Prostate gland (tissue), 2 donors: ENCODE measurements around the gene FTSJ3. TPM values are rescaled to one million over a fixed set of nuclear protein-coding genes. Genes with fewer than 3 reads are reported as not detected.
"Not testable (repeated sequence)": the region's sequence is repeated elsewhere in the genome, so short reads cannot be mapped to it uniquely, and the experiment has no call there.

Source experiments
- DNase-seq: peaks from one replicate; pipeline ENCODE4 v3.0.0-alpha.2; 2019; ENCODE audit warnings: low spot score
- H3K27ac ChIP-seq, 2 donors: fragments of 200-600 bp; sonication (generic); 2 replicates each; pipeline ENCODE4 v1.5.1; 2017 to 2019
- H3K27me3 ChIP-seq: fragments of 200-600 bp; sonication (generic); replicated peaks from 2 replicates; pipeline ENCODE4 v1.5.1; 2019; ENCODE audit not compliant: insufficient read depth
- H3K36me3 ChIP-seq, 2 donors: fragments of 200-600 bp; sonication (generic); 1 replicate in 1 of 2; 2 replicates in 1 of 2; pipeline versions ENCODE4 v1.5.1 to v1.8.1; 2017 to 2019
- H3K4me1 ChIP-seq: fragments of 200-600 bp; sonication (generic); replicated peaks from 2 replicates; pipeline ENCODE4 v1.5.1; 2019
- H3K4me3 ChIP-seq, 2 donors: fragments of 200-600 bp; sonication (generic); 2 replicates each; pipeline ENCODE4 v1.5.1; 2017 to 2019
- H3K9me3 ChIP-seq: fragments of 200-600 bp; sonication (generic); 2 replicates; pipeline ENCODE4 v1.5.1; 2017
- POLR2A ChIP-seq: fragments of 450-650 bp; IDR thresholded peaks from one replicate; pipeline ENCODE4 v1.6.1; 2016; ENCODE audit warnings: antibody characterized with exemption, mild to moderate bottlenecking
- POLR2AphosphoS5 ChIP-seq: sonication (generic); formaldehyde crosslinking; IDR thresholded peaks from one replicate; pipeline ENCODE4 v1.6.1; 2017; ENCODE audit warnings: antibody characterized with exemption
- WGBS: methylation state at CpG from one replicate; pipeline ENCODE4 v1.1.5; 2018; 5-methylcytosine and 5-hydroxymethylcytosine counted together
- intact Hi-C: fragments of 100-400 bp; cut with DNase I; formaldehyde crosslinking; loops from one replicate; pipeline ENCODE4 v1.14.2; 2022
- total RNA-seq, 2 donors: library from RNA; depleted of rRNA; stranded (reverse); fragments of >200 nt; gene quantifications; one replicate each; pipeline ENCODE4 v1.1.0, GENCODE V29; 2016
- TF ChIP-seq, protein P1 (sequence below), 4 experiments: fragments of 200-600 bp in 2 of 4; fragments of 450-650 bp in 2 of 4; sonication (generic) in 2 of 4; IDR thresholded peaks; 1 replicate in 3 of 4; 2 replicates in 1 of 4; pipeline ENCODE4 v1.5.1; 2016 to 2019; ENCODE audit warnings: antibody characterized with exemption in 4 of 4, mild to moderate bottlenecking in 2 of 4, moderate library complexity in 2 of 4

Gene FTSJ3
- total RNA-seq, 2 donors from 2014 or later: 29.4 to 46.6 TPM

DNA sequence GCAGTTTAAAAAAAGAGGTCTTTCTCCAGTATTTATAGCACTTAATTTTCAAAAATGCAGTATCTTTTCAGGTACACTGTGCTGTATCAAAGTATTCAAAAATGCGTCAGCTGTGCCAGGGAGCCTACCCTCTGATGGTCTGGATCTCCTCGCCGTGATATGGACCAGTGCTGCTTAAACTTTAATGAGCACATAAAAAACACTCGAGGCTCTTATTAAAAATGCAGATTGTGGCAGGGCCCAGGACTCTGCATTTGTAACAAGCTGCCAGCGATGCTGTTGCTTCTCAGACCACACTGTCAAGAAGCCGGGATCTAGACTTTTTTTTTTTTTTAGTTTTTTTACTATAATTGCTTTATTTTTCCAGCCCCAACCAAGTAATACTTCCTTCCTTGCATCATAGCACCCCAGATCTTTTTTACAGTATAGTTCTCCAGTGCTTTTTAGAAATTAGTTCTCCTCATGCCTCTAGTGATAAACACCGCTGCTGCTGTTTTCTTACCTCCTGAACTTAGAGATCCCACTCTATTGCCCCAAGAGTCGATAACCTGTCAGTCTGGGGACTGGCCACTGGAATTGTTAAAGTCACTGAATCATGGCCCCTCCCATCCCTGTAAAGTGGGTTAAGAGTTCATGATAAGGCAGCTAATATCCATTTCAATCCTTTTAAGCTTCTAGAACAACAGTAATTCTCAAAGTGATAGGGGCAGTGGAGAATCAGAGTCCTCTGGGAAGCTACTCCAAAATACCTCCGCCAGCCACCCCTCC lies 16.6 kb upstream of the FTSJ3 start:
- Histone ChIP-seq H3K36me3 (no peaks in the 10 kb centered on the region), H3K4me3 (peak overlapping the region in 1 of 2 donors; percentile 76), H3K27me3 (no peaks in the 10 kb centered on the region), H3K9me3 (no peaks in the 10 kb centered on the region), H3K27ac (peak overlapping the region; percentile 84 to 94), H3K4me1 (peaks cover 22% of the 10 kb centered on the region)
- DNase-seq: no peak
- intact Hi-C loops: loop anchor here (5.0 kb wide), 1 partner anchor 72 kb away; the partner anchor contains the start of genes CCDC47 and DDX42
- TF ChIP-seq, protein P1, sequence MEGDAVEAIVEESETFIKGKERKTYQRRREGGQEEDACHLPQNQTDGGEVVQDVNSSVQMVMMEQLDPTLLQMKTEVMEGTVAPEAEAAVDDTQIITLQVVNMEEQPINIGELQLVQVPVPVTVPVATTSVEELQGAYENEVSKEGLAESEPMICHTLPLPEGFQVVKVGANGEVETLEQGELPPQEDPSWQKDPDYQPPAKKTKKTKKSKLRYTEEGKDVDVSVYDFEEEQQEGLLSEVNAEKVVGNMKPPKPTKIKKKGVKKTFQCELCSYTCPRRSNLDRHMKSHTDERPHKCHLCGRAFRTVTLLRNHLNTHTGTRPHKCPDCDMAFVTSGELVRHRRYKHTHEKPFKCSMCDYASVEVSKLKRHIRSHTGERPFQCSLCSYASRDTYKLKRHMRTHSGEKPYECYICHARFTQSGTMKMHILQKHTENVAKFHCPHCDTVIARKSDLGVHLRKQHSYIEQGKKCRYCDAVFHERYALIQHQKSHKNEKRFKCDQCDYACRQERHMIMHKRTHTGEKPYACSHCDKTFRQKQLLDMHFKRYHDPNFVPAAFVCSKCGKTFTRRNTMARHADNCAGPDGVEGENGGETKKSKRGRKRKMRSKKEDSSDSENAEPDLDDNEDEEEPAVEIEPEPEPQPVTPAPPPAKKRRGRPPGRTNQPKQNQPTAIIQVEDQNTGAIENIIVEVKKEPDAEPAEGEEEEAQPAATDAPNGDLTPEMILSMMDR (IDR thresholded peaks at IDR 0.05): no peak
- no peak for TF ChIP-seq POLR2AphosphoS5
- no peak for TF ChIP-seq POLR2A
- WGBS: 67% methylated on average over 9 of the region's 9 CpGs

DNA sequence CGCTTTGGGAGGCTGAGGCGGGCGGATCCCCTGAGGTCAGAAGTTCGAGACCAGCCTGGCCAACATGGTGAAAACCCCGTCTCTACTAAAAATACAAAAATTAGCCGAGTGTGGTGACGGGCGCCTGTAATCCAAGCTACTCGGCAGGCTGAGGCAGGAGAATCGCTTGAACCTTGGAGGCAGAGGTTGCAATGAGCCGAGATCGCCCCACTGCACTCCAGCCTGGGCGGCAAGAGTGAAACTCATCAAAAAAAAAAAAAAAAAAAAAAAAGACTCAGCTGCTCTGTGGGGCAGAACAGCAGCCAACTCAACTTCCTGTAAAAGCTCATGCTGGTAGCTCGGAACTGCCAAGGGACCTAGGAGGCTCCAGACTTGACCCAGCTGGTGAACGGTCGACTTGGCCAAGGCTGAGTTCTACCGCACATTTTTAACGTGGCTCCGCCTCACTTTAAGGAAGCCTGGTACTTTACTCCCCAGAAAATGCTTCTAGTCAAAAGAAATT lies 16.0 kb upstream of the FTSJ3 start:
- intact Hi-C loops: loop anchor here (5.0 kb wide), 1 partner anchor 71 kb away; the partner anchor contains the start of genes CCDC47 and DDX42
- WGBS: 10% methylated on average over 19 of the region's 19 CpGs
- H3K27me3 ChIP-seq, H3K9me3 ChIP-seq, H3K36me3 ChIP-seq: not testable (repeated sequence)
- DNase-seq: peak; percentile 28
- Histone ChIP-seq H3K27ac (peak overlapping the region; percentile 84 to 94), H3K4me1 (peaks cover 27% of the 10 kb centered on the region), H3K4me3 (peak overlapping the region; percentile 76 to 92)

DNA sequence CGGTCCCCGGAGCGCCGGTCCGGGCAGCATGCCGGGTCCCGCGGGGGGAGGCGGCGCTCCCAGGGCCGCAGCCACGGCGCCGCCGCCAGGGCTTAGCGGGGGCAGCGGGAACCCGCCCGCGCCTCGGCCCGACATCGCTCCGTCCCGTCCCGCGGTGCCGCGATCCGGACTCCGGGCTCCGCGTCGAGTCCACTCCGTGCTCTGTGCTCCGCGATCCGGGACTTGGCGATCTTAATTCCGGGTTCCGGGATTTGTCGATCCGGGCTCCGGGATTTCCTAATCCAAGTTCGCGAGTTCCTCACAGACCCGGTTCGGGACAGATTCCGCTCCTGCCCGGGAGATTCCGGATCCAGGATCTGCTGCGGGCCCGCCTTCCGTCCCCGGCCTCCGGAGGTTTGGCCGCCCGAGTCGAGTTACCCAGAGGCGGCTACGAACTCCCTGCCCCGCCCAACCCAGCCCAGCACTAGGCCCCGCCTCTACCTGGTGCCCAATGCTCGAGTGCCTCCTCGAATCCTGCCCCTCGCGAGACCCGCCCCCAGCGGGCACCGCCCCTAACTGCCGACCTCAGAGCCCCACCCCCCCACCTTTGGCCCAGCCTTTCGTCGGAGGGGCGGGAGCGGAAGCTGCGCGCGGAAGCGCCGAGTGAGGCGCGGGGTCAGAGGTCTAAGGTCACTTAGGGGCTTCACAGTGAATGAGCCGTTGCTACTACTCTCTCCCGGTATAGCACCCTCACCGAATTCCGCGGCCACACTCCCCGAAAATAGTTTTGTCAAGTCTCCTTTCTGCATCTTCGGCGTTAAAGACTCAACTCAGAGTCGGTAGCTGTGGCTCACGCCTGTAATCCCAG lies 15.3 kb upstream of the FTSJ3 start, which contains the start of gene SMARCD2:
Gene SMARCD2 (minus strand): TSS at position 146 of the 847 bp plus-strand sequence. CDS start 11 bp downstream, at position 135.
- H3K4me3 ChIP-seq: peak within 1 kb of the TSS; percentile 76 to 92
- no peaks in the 10 kb centered on the region for H3K27me3 ChIP-seq
- H3K9me3 ChIP-seq: no peaks in the 10 kb centered on the region
- TF ChIP-seq, protein P1 (IDR thresholded peaks at IDR 0.05): peak in 2 of 4 experiments; percentile 15 to 27
- TF ChIP-seq POLR2AphosphoS5: peak; percentile 94
- TF ChIP-seq POLR2A: peak; percentile 78
- WGBS: under 1% methylated on average over 73 of the region's 92 CpGs
- H3K27ac ChIP-seq: peak within 1 kb of the TSS; percentile 84 to 94
- no peaks in the 10 kb centered on the region for H3K36me3 ChIP-seq
- DNase-seq: peak; percentile 98
- intact Hi-C loops: loop anchor here (5.0 kb wide), 1 partner anchor 70 kb away; the partner anchor contains the start of genes CCDC47 and DDX42
- peaks cover 34% of the 10 kb centered on the region for H3K4me1 ChIP-seq

DNA sequence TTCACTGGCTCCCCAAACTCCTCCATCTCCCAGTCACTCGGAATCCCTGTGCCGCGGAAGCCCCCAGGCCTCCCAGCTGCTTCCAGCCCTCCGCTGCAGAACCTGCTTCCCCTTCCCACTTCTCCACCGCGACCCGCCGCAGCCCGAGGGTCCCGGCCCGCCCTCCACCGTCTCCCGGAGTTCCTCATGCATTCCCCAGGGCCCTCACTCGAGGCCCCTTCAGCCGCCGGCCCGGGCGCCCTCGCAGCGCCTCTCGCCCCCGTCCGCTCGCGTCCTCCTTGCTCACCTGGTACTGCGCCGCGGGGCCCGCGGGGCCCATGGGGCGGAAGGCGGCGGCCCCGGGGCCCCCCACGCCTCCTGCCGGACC lies 14.7 kb upstream of the FTSJ3 start:
- no peaks in the 10 kb centered on the region for H3K36me3 ChIP-seq
- TF ChIP-seq POLR2AphosphoS5 (no peak), POLR2A (no peak)
- TF ChIP-seq, protein P1 (IDR thresholded peaks at IDR 0.05): no peak
- H3K9me3 ChIP-seq: no peaks in the 10 kb centered on the region
- H3K4me1 ChIP-seq: peaks cover 40% of the 10 kb centered on the region
- peak overlapping the region; percentile 76 to 92 for H3K4me3 ChIP-seq
- intact Hi-C loops: loop anchor here (5.0 kb wide), 1 partner anchor 70 kb away; the partner anchor contains the start of genes CCDC47 and DDX42
- H3K27ac ChIP-seq: peak overlapping the region; percentile 84 to 94
- WGBS: under 1% methylated on average over 36 of the region's 36 CpGs
- DNase-seq: peak; percentile 27
- no peaks in the 10 kb centered on the region for H3K27me3 ChIP-seq
